HG03378 (cell line): ENCODE data around the gene RASSF6.
A peak's percentile ranks its signal among the peaks of the same experiment; 100 is the strongest.
"Not testable (repeated sequence)": the region's sequence is repeated elsewhere in the genome, so short reads cannot be mapped to it uniquely, and the experiment has no call there.

ENCODE experiments used
- ATAC-seq: cut with Tn5 transposase; IDR thresholded peaks from one replicate; pipeline ENCODE4 v1.9.1; 2021; ENCODE audit warnings: mild to moderate bottlenecking, moderate library complexity; ENCODE audit not compliant: unreplicated experiment

Gene RASSF6

GRCh38 chr4:73583666-73584065 is 36.6 kb downstream of the RASSF6 start:
- no peak for ATAC-seq

GRCh38 chr4:73577371-73577770 is 42.9 kb downstream of the RASSF6 start:
- ATAC-seq: no peak

DNA sequence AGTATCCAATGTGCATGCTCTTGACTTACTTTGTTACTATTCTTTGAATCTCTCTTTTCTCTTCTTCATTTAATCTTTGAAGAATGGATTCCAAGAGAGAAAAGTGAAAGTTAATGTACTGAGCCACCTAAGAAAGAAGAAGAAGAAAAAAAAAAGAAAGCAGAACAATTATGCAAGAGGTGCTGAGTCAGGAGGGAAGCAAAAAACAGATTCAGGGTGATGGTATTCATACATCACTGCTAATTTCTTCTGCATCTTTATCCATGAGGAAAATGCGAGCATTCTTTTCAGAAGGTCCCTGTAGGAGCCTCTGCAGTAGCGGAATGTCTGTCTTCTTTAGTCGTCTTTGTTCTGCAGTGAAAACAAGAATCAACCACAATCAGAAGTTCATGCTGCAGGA is 43.9 kb downstream of the RASSF6 start:
- no peak for ATAC-seq

DNA sequence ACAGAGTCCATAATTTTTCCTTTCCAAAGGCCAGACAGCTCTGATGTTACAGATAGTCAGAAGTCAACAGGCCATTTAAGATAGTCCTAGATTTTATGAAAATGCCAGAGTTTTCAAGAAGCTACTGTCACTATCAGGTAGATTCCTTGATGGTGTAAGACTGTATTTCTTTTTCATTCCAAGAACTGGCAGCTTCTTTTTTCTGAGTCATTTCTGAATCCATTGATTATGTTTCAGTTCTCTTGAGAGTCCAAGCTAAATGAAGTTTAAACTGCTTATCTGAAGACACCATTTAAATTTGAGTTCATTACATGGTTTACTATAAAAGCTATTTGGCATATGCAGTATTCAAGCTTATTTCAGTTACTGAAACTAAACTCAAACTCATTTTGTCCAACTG is 44.6 kb downstream of the RASSF6 start:
- ATAC-seq: no peak

- ATAC-seq: peak; percentile 71
These were observed 46.3 kb downstream of the RASSF6 start for GRCh38 chr4:73573794-73574528.

DNA sequence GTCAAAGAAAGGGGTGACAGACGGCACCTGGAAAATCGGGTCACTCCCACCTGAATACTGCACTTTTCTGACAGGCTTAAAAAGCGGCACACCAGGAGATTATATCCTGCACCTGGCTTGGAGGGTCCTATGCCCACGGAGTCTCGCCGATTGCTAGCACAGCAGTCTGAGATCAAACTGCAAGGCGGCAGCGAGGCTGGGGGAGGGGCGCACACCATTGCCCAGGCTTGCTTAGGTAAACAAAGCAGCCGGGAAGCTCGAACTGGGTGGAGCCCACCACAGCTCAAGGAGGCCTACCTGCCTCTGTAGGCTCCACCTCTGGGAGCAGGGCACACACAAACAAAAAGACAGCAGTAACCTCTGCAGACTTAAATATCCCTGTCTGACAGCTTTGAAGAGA is 69.4 kb downstream of the RASSF6 start:
- not testable (repeated sequence) for ATAC-seq

- no peak for ATAC-seq
These were observed 75.6 kb downstream of the RASSF6 start for GRCh38 chr4:73544620-73545019.

GRCh38 chr4:73541251-73541650 is 79.0 kb downstream of the RASSF6 start:
- no peak for ATAC-seq

- no peak for ATAC-seq
These were observed 79.4 kb downstream of the RASSF6 start for GRCh38 chr4:73540826-73541225.

DNA sequence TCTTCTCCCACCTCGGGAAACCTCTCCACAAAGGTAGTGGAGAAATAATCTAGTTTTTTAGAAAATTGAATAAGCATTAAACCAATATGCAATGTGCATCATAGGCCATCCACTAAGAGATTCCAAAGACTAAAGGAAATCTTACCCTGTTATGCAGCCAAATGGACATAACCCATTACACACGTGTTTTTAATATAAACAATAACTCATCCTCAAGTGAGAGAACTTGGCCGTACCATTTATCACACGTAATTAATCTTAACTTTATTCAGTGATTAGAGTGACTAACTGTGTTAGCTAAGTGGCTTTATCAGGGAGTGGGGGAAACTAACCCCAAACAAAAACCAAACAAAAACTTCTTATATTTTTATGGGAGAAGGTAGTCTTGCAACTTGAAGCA is 80.8 kb downstream of the RASSF6 start:
- ATAC-seq: no peak

DNA sequence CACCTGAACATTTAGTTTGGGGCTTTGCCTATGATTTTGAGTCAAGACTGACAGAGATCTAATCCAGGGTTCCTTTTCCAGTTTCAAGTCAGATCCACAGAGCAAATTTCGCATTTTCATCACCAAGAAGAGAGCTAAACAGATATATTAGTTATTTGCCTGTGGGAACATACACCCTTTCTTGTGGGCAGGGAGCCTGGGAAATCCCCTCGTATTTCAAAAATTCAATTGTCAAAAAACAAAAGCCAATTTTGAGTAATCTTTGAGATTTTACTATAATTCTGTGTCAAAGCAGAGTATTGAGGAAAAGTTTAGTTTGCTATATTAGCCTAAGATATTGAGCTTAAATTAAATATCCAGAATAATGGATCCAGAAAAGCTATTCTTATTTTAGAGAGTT is 82.1 kb downstream of the RASSF6 start:
- no peak for ATAC-seq

GRCh38 chr4:73533515-73534422 is 86.5 kb downstream of the RASSF6 start:
- no peak for ATAC-seq

DNA sequence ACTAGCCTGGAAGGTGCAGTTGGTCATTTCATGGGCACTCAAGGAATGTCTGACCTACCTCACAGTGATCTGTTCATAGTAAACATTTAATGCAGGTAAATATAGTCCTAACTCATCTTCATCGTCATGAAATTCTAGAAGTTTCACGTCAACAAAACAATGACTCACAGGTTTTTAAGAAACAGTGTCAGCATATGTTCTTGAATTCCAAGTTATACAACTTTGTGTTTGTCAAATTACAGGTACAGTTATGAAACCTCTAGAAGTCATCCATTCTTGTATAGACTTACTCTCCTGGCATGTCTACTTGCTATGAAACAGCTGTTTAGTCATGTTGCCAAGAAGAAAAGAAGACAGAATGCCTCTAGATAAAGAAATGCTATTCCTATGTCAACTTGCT is 92.1 kb downstream of the RASSF6 start:
- no peak for ATAC-seq

- ATAC-seq: peak; percentile 79
These were observed 93.0 kb downstream of the RASSF6 start for GRCh38 chr4:73527196-73527595.

- no peak for ATAC-seq
These were observed 94.6 kb downstream of the RASSF6 start for GRCh38 chr4:73525611-73526010.

DNA sequence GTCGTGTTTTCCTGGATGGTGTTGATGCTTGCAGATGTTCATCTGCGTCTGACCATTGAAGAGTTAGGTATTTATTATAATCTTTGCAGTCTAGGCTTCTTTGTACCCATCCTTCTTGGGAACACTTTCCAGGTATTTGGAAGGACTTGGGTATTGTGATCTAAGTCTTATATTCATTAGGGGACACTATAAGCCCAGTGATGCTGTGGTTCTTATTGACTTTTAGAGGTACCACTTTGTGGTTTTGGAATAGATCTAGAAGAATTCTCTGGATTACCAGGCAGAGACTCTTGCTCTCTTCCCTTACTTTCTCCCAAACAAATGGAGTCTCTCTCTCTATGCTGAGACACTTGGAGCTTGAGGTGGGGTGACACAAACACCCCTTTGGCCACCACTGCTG is 97.1 kb downstream of the RASSF6 start:
- no peak for ATAC-seq
